NT2/D1 (cell line): ENCODE results near the gene ZNF534.
"Not testable (repeated sequence)": the region's sequence is repeated elsewhere in the genome, so short reads cannot be mapped to it uniquely, and the experiment has no call there.

Experiments used
- SUZ12 ChIP-seq: IDR thresholded peaks from 2 replicates; pipeline ENCODE4 v1.6.1; 2011; ENCODE audit not compliant: insufficient read length, insufficient read depth; ENCODE audit errors: extremely low read depth
- YY1 ChIP-seq: IDR thresholded peaks from 2 replicates; pipeline ENCODE4 v1.6.1; 2011; ENCODE audit not compliant: insufficient read length, insufficient read depth
- ZNF274 ChIP-seq: IDR thresholded peaks from 2 replicates; pipeline ENCODE4 v1.6.1; 2011; ENCODE audit warnings: mild to moderate bottlenecking, low read depth, low read length

- TF ChIP-seq YY1, ZNF274, SUZ12: not testable (repeated sequence)
Measured at GRCh38 chr19:52500991-52501390, 72.0 kb downstream of the ZNF534 start.
